Stimulated activated CD4-positive, alpha-beta T cell treated with anti-CD3 and anti-CD28 coated beads, Interleukin-1b, Interleukin-23, amount 100 ng/mL, for 1 hour (primary cell): Measurements from ENCODE around the gene LRRC53.

Source experiments
- DNase-seq, 2 donors: peaks; one replicate each; pipeline ENCODE4 v3.0.0-alpha.2; 2020; ENCODE audit warnings: low read depth in 2 of 2

LRRC53 gene

GRCh38 chr1:74512170-74512915, at the start of gene LRRC53:
Gene LRRC53, minus strand, starts transcription at chr1:74512611. Its CDS starts 29,262 bp downstream, at chr1:74483349.
- DNase-seq, result no peak

GRCh38 chr1:74549932-74550331, 37.5 kb upstream of the LRRC53 start:
- DNase-seq, result no peak

GRCh38 chr1:74548961-74549750, 36.7 kb upstream of the LRRC53 start:
- no peak for DNase-seq

- no peak for DNase-seq
Measured at GRCh38 chr1:74545821-74546220, 33.4 kb upstream of the LRRC53 start.

GRCh38 chr1:74534241-74534640, 21.8 kb upstream of the LRRC53 start:
- DNase-seq, result no peak

- DNase-seq, result no peak
Measured at GRCh38 chr1:74531796-74532195, 19.4 kb upstream of the LRRC53 start.

- DNase-seq, result no peak
Measured at GRCh38 chr1:74530892-74531291, 18.5 kb upstream of the LRRC53 start.

- no peak for DNase-seq
Measured at GRCh38 chr1:74528123-74528522, 15.7 kb upstream of the LRRC53 start.

GRCh38 chr1:74526708-74527107, 14.3 kb upstream of the LRRC53 start:
- no peak for DNase-seq

GRCh38 chr1:74523873-74524480, 11.6 kb upstream of the LRRC53 start:
- DNase-seq, result no peak

GRCh38 chr1:74522148-74522547, 9.7 kb upstream of the LRRC53 start:
- no peak for DNase-seq

GRCh38 chr1:74517599-74518051, 5.2 kb upstream of the LRRC53 start:
- no peak for DNase-seq

GRCh38 chr1:74513411-74514300, 1.2 kb upstream of the LRRC53 start:
- DNase-seq, result no peak

- no peak for DNase-seq
Measured at GRCh38 chr1:74508449-74508848, 4.0 kb downstream of the LRRC53 start.

GRCh38 chr1:74505928-74506710, 6.3 kb downstream of the LRRC53 start:
- no peak for DNase-seq

- no peak for DNase-seq
Measured at GRCh38 chr1:74504933-74505512, 7.4 kb downstream of the LRRC53 start.

- DNase-seq, result no peak
Measured at GRCh38 chr1:74504125-74504932, 8.1 kb downstream of the LRRC53 start.

- DNase-seq, result no peak
Measured at GRCh38 chr1:74502858-74503257, 9.6 kb downstream of the LRRC53 start.

GRCh38 chr1:74502432-74502831, 10.0 kb downstream of the LRRC53 start:
- DNase-seq, result no peak

GRCh38 chr1:74498901-74499300, 13.5 kb downstream of the LRRC53 start:
- no peak for DNase-seq
